HG03025 (cell line): ENCODE data around the gene ITIH2.

ENCODE experiments used
- ATAC-seq: cut with Tn5 transposase; IDR thresholded peaks from one replicate; pipeline ENCODE4 v1.9.1; 2021; ENCODE audit warnings: mild to moderate bottlenecking, moderate library complexity; ENCODE audit not compliant: unreplicated experiment, low FRiP score

ITIH2 gene

DNA sequence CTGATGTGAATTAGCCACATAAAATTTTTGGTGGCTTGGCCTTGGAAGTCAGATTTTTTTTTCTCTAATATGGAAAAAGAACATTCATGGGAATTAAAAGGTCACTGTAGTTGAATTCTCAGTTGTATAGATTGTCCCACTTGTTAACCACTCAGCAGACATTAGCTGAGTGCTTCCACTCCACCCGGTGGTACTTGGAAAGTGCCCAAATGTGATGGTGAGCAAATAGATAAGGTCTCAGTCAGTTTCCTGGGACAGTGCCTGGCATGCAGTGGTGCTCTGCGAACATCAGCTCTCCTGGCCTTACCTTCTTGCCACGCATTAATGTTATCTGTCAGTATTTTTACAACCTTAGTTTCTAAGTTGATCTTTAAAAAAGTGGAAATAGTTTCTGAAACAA is 86.3 kb downstream of the ITIH2 start:
- ATAC-seq = no peak

DNA sequence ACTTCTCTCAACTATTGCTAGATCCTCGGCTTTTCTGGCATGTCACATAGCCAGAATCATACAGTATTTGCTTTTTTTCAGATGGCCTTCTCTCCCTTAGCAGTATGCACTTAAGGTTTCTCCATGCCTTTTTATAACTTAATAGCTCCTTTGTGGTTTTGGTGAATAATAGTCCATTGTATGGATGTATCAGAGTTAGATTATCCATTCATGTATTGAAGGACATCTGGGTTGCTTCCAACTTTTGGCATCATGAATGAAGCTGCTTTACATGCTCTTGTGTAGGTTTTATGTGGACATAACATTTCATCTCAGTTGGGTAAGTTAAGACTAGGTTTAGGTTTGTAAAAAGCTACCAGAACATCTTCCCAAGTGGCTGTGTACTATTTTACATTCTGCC is 89.4 kb downstream of the ITIH2 start:
- no peak for ATAC-seq

DNA sequence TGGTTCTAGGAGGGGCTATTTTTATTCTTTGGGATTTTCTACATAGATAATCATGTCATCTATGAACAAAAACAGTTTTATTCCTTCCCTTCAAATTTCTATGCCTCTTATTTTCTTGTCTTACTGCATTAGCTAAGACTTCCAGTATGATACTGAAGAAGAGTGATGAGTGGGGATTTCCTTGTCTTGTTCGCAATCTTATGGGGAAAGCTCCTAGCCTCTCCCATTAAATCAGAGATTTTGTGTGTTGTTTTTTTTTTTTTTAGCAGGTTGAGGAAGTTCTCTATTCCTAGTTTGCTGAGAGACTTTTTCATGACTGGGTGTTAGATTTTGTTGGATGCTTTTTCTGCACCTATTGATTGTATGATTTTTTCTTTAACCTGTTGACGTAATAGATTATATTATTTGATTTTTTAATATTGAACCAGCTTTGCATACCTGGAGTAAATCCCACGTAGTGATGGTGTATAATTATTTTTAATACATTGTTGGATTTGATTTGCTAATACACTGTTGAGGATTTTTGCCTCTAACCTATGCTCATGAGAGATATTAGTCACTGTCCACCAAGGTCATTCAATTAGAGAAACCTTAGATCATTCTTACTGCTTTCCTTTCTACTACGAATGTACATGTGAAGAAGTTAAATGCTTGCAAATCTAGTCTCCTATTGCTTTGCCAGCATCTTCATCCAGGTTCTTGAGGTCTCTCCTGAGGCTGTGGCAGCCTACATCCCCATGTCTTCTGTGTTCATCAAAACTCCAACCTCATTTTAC is 91.3 kb downstream of the ITIH2 start:
- no peak for ATAC-seq

DNA sequence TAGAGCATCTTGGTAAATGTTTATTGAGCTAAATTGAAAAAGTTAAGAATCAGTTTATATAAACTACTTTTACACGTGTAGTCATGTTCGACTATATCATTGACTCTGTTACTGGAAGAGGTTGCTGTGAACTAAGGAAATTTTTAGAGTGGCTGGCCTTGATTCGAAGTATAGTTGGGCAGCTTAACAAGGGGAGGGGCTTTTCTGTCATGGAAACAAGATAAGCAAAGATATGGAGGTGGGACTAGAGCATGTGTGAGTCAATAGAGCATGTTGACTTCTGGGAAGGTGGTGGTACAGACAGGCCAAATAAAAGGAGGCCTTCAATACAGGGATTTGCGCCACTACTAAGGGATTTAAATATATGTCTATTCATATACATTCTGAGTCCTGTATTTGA is 92.5 kb downstream of the ITIH2 start:
- no peak for ATAC-seq

DNA sequence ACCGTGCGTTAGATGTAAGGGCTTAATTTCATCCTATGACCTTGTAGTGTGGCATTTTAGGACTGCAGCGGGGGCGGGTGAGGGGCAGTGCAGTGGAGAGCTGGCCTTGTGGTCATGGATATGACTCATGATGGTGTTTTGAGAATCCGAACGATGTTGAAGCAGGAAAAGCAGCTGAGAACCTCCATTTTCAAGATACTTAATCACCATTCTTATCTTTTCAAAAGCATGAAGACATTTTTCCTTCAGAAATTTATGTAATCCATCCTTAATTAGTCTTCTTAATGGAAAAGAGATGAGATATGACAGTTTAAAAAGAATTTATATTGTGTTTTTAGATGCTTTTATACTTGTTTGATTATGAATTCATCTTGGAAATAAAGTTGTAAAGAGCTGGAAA is 94.5 kb downstream of the ITIH2 start:
- ATAC-seq = no peak
